Activated T-cell treated with anti-CD3 and anti-CD28 coated beads, Interleukin-2, amount 50 U/mL, for 24 hours (primary cell): ENCODE results near the gene UBE2G1.
"Not testable (repeated sequence)": the region's sequence is repeated elsewhere in the genome, so short reads cannot be mapped to it uniquely, and the experiment has no call there.

ENCODE experiments used
- DNase-seq: peaks from one replicate; pipeline ENCODE4 v3.0.0-alpha.2; 2020
- H3K27ac Mint-ChIP-seq: 2 replicates; pipeline ENCODE4 v1.8.0; 2020; ENCODE audit warnings: mild to moderate bottlenecking, mixed read lengths
- H3K27me3 Mint-ChIP-seq: 2 replicates; pipeline ENCODE4 v1.8.0; 2020; ENCODE audit warnings: mixed read lengths
- H3K36me3 Mint-ChIP-seq: 2 replicates; pipeline ENCODE4 v1.8.0; 2020; ENCODE audit warnings: low read depth, mixed read lengths
- H3K4me1 Mint-ChIP-seq: 2 replicates; pipeline ENCODE4 v1.8.0; 2020; ENCODE audit warnings: low read depth, mixed read lengths
- H3K4me3 Mint-ChIP-seq: 2 replicates; pipeline ENCODE4 v1.8.0; 2020; ENCODE audit warnings: mild to moderate bottlenecking, moderate library complexity, mixed read lengths
- H3K9me3 Mint-ChIP-seq: 2 replicates; pipeline ENCODE4 v1.8.0; 2020; ENCODE audit warnings: mixed read lengths

Gene UBE2G1

DNA sequence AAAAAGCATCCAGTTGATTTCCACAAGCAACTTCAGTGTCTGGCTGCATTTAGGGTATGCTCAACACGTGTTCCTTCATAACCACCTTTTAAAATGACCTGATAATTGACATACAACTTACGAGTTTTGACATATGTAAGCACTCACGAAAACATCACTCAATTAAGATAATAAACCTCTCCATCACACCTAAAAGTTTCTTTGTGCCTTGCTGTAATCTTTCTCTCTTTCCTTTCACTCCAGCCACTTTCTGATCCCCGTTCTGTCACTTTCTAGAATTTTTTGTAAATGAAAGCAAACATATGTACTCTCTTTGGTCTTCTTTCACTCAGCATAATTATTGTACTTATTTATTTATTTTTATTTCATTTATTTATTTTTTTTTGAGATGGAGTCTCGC lies 20.7 kb upstream of the UBE2G1 start:
- no peaks in the 10 kb centered on the region for H3K27me3 Mint-ChIP-seq

DNA sequence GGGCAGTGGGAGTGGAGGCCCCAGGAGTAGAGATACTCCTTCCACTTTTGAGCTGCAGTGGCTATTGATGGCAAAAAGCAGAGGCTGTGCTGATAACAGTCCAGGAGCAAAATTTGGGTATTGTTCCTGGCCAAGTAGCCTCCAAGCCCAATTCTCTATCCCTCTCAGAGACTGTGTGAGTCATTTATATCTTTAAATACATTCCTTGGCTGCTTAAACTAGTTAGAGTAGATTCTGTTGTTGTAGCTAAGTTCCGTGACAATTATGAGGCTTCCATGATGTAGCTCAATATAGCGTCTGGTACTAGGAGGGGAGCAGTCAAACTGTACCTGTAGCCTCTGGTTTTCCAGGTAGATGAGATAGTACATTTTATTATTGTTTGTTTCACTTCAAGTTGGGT lies 19.9 kb upstream of the UBE2G1 start:
- Mint-ChIP-seq H3K9me3 (no peaks in the 10 kb centered on the region), H3K27me3 (no peaks in the 10 kb centered on the region), H3K4me3 (no peak overlapping the region), H3K27ac (no peak overlapping the region), H3K4me1 (peaks cover under 1% of the 10 kb centered on the region), H3K36me3 (no peaks in the 10 kb centered on the region)
- DNase-seq: no peak

More for the DNA sequence above, 20.7 kb upstream of the UBE2G1 start:
- Mint-ChIP-seq H3K4me1 (no peaks in the 10 kb centered on the region), H3K4me3 (no peak overlapping the region), H3K36me3 (no peaks in the 10 kb centered on the region), H3K27ac (no peak overlapping the region), H3K9me3 (no peaks in the 10 kb centered on the region)
- no peak for DNase-seq

DNA sequence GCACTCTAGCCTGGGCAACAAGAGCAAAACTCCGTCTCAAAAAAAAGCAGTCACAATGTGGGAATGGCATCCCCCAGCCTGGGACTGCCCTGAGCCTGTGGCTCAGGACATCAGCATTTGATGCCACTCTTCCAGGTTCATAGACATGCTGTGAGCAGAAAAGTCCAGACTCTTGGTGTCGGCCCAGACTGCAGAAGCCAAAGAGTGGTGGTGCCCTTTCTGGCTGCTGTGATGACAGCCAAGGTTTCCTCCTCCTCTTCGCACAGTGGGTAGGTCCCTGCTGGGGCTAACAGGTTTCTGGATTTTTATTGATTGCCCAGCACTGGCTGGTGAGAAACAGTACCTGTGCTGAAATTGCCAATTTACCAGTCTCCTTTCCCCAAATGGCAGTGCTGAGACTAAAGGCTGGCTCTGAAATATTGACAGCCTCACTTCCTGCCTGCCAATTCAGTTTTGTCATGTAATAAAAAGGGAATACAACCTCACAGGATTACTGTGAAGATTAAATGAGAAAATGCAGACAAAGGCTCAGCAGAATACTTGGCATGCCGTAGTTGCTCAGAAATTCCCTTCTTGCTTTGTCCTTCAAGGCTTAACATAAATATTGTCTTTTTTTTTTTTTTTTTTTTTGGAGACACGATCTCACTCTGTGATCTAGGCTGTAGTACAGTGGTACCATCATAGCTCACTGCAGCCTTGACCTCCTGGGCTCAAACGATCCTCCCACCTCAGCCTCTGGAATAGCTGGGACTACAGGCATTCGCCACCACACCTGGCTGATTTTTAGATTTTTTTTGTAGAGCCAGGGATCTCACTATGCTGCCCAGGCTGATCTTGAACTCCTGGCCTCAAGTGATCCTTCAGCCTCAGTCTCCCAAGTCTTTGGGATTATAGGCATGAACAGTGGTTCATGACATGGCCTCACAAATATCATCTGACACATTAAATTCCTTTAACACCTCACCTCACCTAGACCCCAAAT lies 15.5 kb upstream of the UBE2G1 start:
- Mint-ChIP-seq H3K4me1 (peaks cover 9% of the 10 kb centered on the region), H3K27me3 (no peaks in the 10 kb centered on the region), H3K36me3 (no peaks in the 10 kb centered on the region), H3K9me3 (no peaks in the 10 kb centered on the region), H3K4me3 (no peak overlapping the region), H3K27ac (no peak overlapping the region)
- no peak for DNase-seq

DNA sequence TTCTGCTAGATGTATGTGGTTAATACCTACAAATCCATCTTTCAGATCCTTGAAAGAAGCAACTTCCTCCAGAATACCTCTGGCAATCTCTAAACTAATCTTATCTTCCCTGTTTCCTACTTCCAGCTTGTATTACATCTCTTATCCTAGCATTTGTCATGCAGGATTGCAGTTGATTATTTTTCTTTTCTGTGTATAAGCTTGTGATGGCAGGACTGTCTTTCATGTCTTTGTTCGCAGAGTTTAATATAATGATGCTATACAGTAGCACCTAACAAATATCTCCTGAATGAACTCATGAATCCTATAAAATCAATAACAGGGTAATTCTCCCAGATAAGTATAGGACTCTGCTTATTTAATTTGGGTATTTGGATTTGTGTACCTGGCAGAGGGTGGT lies 12.2 kb upstream of the UBE2G1 start:
- Mint-ChIP-seq H3K27ac (no peak overlapping the region), H3K4me3 (no peak overlapping the region), H3K4me1 (peaks cover 27% of the 10 kb centered on the region), H3K36me3 (no peaks in the 10 kb centered on the region), H3K27me3 (no peaks in the 10 kb centered on the region), H3K9me3 (no peaks in the 10 kb centered on the region)
- no peak for DNase-seq

DNA sequence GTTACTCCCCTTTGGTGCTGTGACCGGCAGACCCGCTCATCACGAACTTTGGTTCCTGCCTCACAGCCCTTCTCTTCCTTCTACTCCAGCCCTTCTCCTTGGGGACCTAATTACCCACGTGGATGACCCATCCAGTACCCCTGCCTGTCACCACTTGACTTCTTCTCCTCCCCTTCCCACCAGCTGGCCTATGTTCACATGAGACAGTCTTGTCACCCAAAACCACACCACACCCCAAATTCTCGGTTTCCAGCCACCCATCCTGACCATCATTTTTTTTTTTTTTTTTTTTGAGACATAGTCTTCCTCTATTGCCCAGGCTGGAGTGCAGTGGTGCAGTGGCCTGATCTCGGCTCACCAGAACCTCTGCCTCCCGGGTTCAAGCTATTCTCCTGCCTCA lies 10.8 kb upstream of the UBE2G1 start:
- H3K27ac Mint-ChIP-seq, H3K9me3 Mint-ChIP-seq, H3K4me3 Mint-ChIP-seq, DNase-seq, H3K27me3 Mint-ChIP-seq, H3K36me3 Mint-ChIP-seq: not testable (repeated sequence)
- peaks cover 31% of the 10 kb centered on the region for H3K4me1 Mint-ChIP-seq

DNA sequence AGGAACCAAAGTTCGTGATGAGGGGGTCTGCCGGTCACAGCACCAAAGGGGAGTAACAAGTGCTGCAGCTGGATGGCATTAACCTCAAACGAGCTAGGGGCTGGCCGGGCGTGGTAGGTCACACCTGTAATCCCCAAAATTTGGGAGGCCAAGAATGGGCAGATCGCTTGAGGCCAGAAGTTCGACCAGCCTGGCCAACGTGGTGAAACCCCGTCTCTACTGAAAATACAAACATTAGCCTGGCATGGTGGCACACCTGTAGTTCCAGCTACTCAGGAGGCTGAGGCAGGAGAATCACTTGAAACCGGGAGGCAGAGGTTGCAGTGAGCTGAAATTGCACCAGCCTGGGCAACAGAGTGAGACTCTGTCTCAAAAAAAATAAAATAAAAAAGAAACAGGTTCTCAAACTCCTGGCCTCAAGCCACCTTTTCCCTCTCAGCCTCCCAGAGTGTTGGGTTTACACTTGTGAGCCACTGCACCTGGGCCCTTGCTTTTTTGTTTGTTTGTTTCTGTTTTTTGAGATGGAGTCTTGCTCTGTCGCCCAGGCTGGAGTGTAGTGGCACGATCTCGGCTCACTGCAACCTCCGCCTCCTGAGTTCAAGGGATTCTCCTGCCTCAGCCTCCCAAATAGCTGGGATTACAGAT lies 9.4 kb upstream of the UBE2G1 start:
- H3K36me3 Mint-ChIP-seq, H3K27me3 Mint-ChIP-seq, DNase-seq, H3K9me3 Mint-ChIP-seq: not testable (repeated sequence)
- peaks cover 28% of the 10 kb centered on the region for H3K4me1 Mint-ChIP-seq
- peak overlapping the region; percentile 42 for H3K4me3 Mint-ChIP-seq
- H3K27ac Mint-ChIP-seq: peak overlapping the region; percentile 94

DNA sequence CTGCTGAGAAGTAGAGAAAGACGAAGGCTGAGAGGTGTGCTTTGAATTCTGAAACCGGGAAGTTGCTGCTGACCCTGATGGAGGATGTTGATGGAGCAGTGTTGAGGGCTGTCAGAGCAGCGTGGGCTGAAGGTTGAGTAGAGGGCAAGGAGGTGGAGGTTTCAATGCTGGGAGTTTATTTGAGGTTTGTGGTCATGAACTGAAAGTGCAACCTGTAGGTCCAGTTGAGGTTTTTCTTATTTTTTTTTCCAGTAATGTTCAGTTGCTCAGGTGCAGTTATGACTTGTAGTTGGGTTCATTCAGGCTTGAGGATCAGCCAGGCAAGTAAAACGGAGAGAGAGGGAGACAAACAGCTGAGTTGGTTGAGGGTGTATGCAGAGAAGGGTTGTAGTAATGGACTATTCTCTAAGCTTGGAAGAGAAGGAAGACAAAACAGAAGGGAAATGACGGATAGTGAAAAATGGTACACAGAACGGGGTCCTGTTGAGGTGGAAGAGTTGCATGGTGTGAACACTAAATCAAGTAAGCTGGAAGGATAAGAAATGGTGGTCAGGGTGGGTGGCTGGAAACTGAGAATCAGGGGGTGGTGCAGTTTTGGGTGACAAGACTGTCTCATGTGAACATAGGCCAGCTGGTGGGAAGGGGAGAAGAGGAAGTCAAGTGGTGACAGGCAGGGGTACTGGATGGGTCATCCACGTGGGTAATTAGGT lies 8.7 kb upstream of the UBE2G1 start:
- H3K4me1 Mint-ChIP-seq: peaks cover 28% of the 10 kb centered on the region
- H3K36me3 Mint-ChIP-seq: no peaks in the 10 kb centered on the region
- no peaks in the 10 kb centered on the region for H3K27me3 Mint-ChIP-seq
- H3K4me3 Mint-ChIP-seq: peak overlapping the region; percentile 42
- DNase-seq: peak; percentile 65
- no peaks in the 10 kb centered on the region for H3K9me3 Mint-ChIP-seq
- H3K27ac Mint-ChIP-seq: peak overlapping the region; percentile 94

DNA sequence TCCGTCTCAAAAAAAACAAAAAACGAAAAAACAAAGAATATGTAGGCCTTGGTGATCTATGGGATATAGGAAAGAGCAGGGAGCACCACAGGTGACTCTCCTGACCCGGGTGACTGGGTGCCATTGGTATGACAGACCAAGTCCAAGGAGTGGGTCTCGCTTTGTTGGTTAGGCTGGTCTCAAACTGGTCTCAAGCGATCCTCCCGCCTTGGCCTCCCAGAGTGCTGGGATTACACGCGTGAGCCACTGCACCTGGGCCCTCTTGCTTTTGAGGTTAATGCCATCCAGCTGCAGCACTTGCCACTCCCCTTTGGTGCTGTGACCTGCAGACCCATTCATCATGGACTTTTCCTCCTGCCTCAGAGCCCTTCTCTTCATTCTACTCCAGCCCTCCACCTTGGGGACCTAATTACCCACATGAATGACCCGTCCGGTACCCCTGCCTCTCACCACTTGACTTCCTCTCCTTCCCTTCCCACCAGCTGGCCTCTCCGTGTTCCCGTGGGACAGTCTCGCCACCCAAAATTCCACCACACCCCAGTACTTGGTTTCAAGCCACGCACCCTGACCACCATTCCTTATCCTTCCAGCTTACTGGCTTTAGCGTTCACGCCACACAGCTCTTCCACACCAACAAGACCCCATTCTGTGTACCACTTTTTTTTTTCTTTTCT lies 3.2 kb upstream of the UBE2G1 start:
- no peaks in the 10 kb centered on the region for H3K27me3 Mint-ChIP-seq
- no peak overlapping the region for H3K27ac Mint-ChIP-seq
- no peak overlapping the region for H3K4me3 Mint-ChIP-seq
- DNase-seq: no peak
- peaks cover 5% of the 10 kb centered on the region for H3K36me3 Mint-ChIP-seq
- H3K4me1 Mint-ChIP-seq: peaks cover 19% of the 10 kb centered on the region
- H3K9me3 Mint-ChIP-seq: no peaks in the 10 kb centered on the region

DNA sequence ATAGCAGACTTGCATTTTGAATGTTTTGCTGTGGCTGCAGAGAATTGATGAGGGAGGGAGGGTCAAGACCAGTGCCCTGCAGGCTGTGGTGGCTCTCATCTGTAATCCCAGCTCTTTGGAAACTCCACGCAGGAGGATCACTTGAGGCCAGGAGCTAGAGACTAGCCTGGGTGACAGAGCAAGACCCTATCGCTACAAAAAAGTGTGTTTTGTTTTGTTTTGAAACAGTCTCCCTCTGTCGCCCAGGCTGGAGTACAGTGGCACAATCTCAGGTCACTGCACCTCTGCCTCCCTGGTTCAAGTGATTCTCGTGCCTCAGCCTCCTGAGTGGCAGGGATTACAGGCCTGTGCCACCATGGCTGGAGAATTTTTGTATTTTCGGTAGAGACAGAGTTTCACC lies 1.9 kb upstream of the UBE2G1 start:
- DNase-seq: no peak
- peaks cover 19% of the 10 kb centered on the region for H3K4me1 Mint-ChIP-seq
- no peak overlapping the region for H3K27ac Mint-ChIP-seq

DNA sequence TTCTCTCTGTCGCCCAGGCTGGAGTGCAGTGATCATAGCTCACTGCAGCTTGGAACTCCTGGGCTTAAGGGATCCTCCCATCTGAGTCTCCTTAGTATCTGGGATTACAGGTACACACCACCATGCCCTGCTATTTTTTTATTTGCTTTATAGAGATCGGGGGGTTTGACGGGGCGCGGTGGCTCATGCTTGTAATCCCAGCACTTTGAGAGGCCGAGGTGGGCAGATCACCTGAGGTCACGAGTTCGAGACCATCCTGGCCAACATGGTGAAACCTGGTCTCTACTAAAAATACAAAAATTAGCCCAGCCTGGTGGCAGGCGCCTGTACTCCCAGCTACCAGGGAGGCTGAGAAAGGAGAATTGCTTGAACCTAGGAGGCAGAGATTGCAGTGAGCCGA lies 702 bp upstream of the UBE2G1 start:
- Mint-ChIP-seq H3K4me1 (peaks cover 29% of the 10 kb centered on the region), H3K27ac (peak overlapping the region; percentile 90), H3K36me3 (peaks cover 20% of the 10 kb centered on the region)
- not testable (repeated sequence) for H3K9me3 Mint-ChIP-seq, H3K27me3 Mint-ChIP-seq, H3K4me3 Mint-ChIP-seq, DNase-seq

More for the DNA sequence above, 1.9 kb upstream of the UBE2G1 start:
- Mint-ChIP-seq H3K9me3 (no peaks in the 10 kb centered on the region), H3K4me3 (no peak overlapping the region), H3K36me3 (peaks cover 10% of the 10 kb centered on the region), H3K27me3 (no peaks in the 10 kb centered on the region)

DNA sequence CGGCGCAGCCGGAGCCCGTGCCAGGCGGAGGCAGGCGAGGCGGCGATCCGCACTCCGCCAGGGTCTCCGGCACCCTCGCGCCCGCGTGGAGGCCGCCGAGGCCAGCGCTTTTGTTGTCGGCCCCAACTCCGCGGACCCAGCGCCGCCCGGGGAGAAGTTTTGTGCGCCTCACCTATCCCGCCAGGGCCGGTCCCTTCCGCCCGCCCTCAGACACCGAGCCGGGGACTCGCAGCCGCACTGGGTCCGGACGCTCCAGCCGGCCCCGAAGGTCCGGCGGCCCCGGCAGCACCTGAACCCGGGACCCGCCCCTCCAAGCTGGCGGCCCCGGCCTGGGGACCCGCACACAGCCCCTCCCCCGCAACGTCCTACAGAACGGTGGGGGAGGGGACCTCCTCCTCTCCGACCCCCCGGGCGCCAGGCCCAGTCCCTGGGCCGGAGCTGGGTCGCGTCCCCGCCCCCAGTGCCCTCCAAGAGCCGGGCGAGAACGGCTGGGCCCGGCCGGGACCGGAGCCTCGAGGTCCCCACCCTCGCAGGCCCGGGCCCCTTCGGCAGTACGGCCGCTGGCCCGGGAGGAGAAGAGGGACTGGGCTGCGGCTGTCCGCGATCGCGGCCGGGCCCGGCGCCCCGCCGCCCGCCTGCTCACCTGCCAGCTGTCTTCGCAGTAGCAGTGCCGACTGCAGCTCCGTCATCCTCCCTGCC lies 698 bp downstream of the UBE2G1 start:
- H3K4me3 Mint-ChIP-seq: peak overlapping the region; percentile 64
- no peak for DNase-seq
- H3K36me3 Mint-ChIP-seq: peaks cover 27% of the 10 kb centered on the region
- no peaks in the 10 kb centered on the region for H3K9me3 Mint-ChIP-seq
- peaks cover 36% of the 10 kb centered on the region for H3K4me1 Mint-ChIP-seq
- peak overlapping the region; percentile 61 for H3K27ac Mint-ChIP-seq
- no peaks in the 10 kb centered on the region for H3K27me3 Mint-ChIP-seq

DNA sequence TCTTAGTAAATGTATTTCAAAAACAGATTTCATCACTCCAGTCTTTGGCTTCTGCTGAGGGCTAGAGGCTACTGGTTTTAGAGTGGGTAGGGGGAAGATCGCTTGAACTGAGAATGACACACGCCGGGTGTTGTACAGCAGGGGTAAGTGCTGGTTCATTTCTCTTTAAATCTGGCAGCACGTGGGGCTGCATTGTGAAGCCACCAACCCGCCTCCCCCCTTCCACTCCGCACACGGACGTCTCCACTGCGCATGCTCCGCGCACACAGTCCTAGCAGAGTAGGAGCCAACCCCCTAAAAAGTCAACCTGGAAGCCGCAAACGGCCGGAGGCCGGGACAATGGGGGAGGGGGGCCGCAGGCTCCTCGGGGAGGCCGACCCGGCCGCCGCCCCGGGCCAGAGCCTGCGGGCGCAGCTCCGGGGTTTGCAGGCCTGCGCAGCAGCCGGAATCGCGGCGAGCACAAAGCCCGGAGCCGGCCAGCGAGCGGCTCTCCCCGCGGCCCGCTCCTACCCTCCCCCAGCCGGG lies 1.3 kb downstream of the UBE2G1 start:
- peaks cover 33% of the 10 kb centered on the region for H3K36me3 Mint-ChIP-seq
- H3K4me3 Mint-ChIP-seq: peak overlapping the region; percentile 82
- H3K4me1 Mint-ChIP-seq: peaks cover 42% of the 10 kb centered on the region
- DNase-seq: peak; percentile 91
- H3K9me3 Mint-ChIP-seq: no peaks in the 10 kb centered on the region
- peak overlapping the region; percentile 97 for H3K27ac Mint-ChIP-seq
- no peaks in the 10 kb centered on the region for H3K27me3 Mint-ChIP-seq

DNA sequence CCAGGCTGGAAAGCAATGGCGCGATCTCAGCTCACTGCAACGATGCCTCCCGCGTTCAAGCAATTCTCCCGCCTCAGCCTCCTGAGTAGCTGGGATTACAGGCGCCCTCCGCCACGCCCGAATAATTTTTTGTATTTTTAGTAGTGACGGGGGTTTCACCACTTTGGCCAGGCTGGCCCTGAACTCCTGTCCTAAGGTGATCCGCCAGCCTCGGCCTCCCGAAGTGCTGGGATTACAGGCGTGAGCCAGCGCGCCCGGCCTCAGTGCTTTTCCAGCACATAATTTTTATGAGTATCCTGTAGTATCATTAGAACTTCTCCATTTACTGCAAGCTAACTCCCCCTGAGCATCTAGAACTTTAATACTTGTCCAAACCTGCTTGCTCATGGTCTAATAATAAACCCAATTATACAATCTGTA lies 1.8 kb downstream of the UBE2G1 start:
- Mint-ChIP-seq H3K36me3 (peaks cover 35% of the 10 kb centered on the region), H3K27ac (peak overlapping the region; percentile 97), H3K4me3 (peak overlapping the region; percentile 82), H3K4me1 (peaks cover 48% of the 10 kb centered on the region), H3K9me3 (no peaks in the 10 kb centered on the region), H3K27me3 (no peaks in the 10 kb centered on the region)
- peak; percentile 25 for DNase-seq
